ENCODE measurements around the gene TRIM71. TPM values are rescaled to one million over a fixed set of nuclear protein-coding genes. Genes with fewer than 3 reads are reported as not detected.
A peak's percentile ranks its signal among the peaks of the same experiment; 100 is the strongest.

The TRIM71 gene
- total RNA-seq, 1 experiment from 2014 or later: 376 TPM

DNA sequence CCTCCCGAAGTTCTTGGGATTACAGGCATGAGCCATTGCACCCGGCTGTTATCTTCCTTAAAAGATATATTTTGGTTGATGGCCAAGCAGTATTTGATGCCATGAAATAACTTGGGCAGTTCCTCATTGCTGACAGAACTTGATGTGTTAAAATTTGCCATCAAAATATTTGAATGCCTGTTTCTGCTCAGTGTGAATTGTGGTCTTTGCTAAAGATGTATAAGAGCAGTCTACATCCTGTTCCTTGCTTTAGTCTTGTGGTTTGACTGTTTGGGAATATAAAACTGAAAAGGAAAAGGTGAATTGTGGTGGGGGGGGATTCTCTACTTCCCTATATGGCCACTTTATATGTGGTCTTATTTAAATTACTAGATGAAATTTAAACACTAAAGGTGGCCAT lies 14.0 kb downstream of the TRIM71 start:
- no CpG with 5 or more reads among the region's 2 CpGs for WGBS (ENCODE audit: extremely low coverage, insufficient read length, low lambda C conversion rate)

More for the DNA sequence above, 14.0 kb downstream of the TRIM71 start:
- Histone ChIP-seq H4K20me1 (ENCODE audit: control insufficient read depth, insufficient read depth, insufficient read length) (no peaks in the 10 kb centered on the region), H2BK5ac (ENCODE audit: insufficient read length, low read length) (no peak overlapping the region), H2BK15ac (ENCODE audit: low read depth, low read length) (no peak overlapping the region), H3T11ph (ENCODE audit: low read length) (no peak overlapping the region), H3K9ac (ENCODE audit: extremely low read depth, insufficient read length, low read length) (no peak overlapping the region), H3K9me3 (ENCODE audit: control insufficient read depth, low read depth, low read length) (no peaks in the 10 kb centered on the region), H3K79me1 (ENCODE audit: insufficient read depth, low read depth, low read length, poor library complexity, severe bottlenecking) (no peaks in the 10 kb centered on the region), H3K27me3 (ENCODE audit: insufficient read depth, low read length) (no peaks in the 10 kb centered on the region), H3K4me1 (ENCODE audit: insufficient read depth, low read length) (peaks cover 22% of the 10 kb centered on the region), H2BK20ac (ENCODE audit: low read depth, low read length, poor library complexity, severe bottlenecking) (no peak overlapping the region), H3K18ac (ENCODE audit: insufficient read length, low read depth, low read length) (no peak overlapping the region), H3K27ac (ENCODE audit: insufficient read length, low read depth, low read length) (no peak overlapping the region), H2BK12ac (ENCODE audit: insufficient read length, low read depth, low read length) (no peak overlapping the region), H3K4me2 (ENCODE audit: insufficient read depth, insufficient read length, low read length) (no peak overlapping the region), H2AFZ (ENCODE audit: low read length) (no peak overlapping the region), H3K56ac (ENCODE audit: insufficient read length, low read depth, low read length) (no peak overlapping the region), H3K4ac (ENCODE audit: low read depth, low read length) (no peak overlapping the region), H4K8ac (replicated peaks; ENCODE audit: insufficient read length, low read depth, low read length) (no peak overlapping the region), H3K23ac (ENCODE audit: insufficient read length, low read depth, low read length) (no peak overlapping the region), H2AK5ac (ENCODE audit: insufficient read length, low read length) (no peak overlapping the region), H2BK120ac (ENCODE audit: low read depth, low read length, poor library complexity, severe bottlenecking) (no peak overlapping the region), H3K23me2 (ENCODE audit: insufficient read length, low read depth, low read length, poor library complexity, severe bottlenecking) (no peaks in the 10 kb centered on the region), H4K5ac (ENCODE audit: insufficient read length, low read depth, low read length) (no peak overlapping the region), H4K91ac (ENCODE audit: insufficient read length, low read depth, low read length) (no peak overlapping the region), H3K79me2 (ENCODE audit: insufficient read depth, low read length) (peaks cover 86% of the 10 kb centered on the region), H3K14ac (ENCODE audit: insufficient read depth, low read length) (no peak overlapping the region)
- peaks cover 12 to 45% (median 36%) of the 10 kb centered on the region in 3 experiments; a peak in 6 of 7 replicates for H3K36me3 Mint-ChIP-seq (ENCODE audit: insufficient read depth in 1 of 3, low read depth in 3 of 3)
- H3K27ac Mint-ChIP-seq: peak overlapping the region in 2 of 3 experiments; percentile 78 to 82; a peak in 4 of 7 replicates
- no peaks in the 10 kb centered on the region; a peak in 1 of 5 replicates for H3K9me3 Mint-ChIP-seq
- H3K27me3 Mint-ChIP-seq (ENCODE audit: low read depth): no peaks in the 10 kb centered on the region; the same call in 1 of the 2 replicates
- no peak for DNase-seq
- TF ChIP-seq, protein P1, sequence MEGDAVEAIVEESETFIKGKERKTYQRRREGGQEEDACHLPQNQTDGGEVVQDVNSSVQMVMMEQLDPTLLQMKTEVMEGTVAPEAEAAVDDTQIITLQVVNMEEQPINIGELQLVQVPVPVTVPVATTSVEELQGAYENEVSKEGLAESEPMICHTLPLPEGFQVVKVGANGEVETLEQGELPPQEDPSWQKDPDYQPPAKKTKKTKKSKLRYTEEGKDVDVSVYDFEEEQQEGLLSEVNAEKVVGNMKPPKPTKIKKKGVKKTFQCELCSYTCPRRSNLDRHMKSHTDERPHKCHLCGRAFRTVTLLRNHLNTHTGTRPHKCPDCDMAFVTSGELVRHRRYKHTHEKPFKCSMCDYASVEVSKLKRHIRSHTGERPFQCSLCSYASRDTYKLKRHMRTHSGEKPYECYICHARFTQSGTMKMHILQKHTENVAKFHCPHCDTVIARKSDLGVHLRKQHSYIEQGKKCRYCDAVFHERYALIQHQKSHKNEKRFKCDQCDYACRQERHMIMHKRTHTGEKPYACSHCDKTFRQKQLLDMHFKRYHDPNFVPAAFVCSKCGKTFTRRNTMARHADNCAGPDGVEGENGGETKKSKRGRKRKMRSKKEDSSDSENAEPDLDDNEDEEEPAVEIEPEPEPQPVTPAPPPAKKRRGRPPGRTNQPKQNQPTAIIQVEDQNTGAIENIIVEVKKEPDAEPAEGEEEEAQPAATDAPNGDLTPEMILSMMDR (conservative IDR thresholded peaks at IDR 0.05): no peak
- H3K4me3 Mint-ChIP-seq: peak overlapping the region in 1 of 2 experiments; percentile 77; a peak in 3 of 5 replicates
- peaks cover 74 to 95% of the 10 kb centered on the region in 2 experiments for H3K4me1 Mint-ChIP-seq
